ENCODE results near the gene AP4S1.
"Not testable (repeated sequence)": the region's sequence is repeated elsewhere in the genome, so short reads cannot be mapped to it uniquely, and the experiment has no call there.

AP4S1 gene

DNA sequence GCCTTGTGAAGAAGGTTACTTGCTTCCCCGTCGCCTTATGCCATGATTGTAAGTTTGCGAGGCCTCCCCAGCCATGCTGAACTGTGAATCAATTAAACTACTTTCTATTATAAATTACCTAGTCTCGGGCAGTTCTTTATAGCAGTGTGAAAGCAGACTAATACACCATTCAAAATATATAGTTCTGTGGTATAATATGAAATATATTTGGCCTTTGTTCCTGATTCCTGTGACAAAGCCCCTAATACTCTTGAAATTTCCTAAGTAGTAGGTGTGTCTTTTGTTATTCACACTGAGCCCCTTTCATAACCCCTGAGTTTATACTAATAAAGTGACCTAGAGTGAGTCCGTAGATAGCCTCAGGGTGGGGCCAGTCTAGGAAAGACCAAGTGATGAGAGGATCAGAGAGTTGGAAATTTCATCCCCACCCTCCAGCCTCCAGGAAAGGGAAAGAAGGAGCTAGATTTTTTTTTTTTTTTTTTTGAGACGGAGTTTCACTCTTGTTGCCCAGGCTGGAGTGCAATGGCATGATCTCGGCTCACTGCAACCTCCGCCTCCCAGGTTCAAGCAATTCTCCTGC, 20.1 kb downstream of the AP4S1 start:
- no peak for DNase-seq

DNA sequence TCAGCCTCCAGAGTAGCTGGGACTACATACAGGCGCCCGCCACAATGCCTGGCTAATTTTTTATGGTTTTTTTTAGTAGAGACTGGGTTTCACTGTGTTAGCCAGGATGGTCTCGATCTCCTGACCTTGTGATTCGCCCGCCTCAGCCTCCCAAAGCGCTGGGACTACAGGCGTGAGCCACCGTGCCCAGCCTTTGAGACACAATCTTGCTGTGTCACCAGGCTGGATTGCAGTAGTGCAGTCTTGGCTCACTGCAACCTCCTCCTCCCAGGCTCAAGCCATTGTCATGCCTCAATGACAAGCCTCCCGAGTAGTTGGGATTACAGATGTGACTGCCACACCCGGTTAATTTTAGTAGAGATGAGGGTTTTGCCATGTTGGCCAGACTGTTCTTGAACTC, 22.1 kb downstream of the AP4S1 start:
- DNase-seq, result no peak

DNA sequence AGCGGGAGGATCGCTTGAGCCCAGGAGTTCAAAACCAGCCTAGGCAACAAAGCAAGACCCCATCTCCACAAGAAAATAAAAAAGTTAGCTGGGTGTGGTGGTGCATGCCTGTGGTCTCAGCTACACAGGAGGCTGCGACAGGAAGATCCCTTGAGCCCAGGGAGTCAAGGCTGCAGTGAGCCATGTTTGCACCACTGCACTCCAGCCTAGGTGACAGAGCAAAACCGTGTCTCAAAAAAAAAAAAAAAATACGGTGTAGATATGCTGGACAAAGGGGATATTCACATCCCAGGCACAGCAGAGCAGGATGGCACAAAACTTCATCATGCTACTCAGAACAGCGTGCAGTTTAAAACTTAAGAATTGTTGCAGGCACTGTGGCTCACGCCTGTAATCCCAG, 25.6 kb downstream of the AP4S1 start:
- no peak for DNase-seq

DNA sequence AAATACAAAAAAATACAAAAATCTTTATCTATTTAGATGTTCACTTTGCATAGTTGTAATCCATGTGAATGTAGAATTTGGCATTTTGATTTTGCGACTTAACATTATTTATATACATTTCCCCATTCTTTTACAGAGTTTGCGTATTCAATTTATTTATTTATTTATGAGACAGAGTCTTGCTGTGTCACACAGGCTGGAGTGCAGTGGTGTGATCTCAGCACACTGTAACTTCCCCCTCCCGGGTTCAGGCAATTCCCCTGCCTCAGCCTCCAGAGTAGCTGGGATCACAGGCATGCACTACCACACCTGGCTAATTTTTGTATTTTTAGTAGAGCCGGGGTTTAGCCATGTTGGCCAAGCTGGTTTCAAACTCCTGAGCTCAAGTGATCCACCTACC, 26.1 kb downstream of the AP4S1 start:
- no peak for DNase-seq

DNA sequence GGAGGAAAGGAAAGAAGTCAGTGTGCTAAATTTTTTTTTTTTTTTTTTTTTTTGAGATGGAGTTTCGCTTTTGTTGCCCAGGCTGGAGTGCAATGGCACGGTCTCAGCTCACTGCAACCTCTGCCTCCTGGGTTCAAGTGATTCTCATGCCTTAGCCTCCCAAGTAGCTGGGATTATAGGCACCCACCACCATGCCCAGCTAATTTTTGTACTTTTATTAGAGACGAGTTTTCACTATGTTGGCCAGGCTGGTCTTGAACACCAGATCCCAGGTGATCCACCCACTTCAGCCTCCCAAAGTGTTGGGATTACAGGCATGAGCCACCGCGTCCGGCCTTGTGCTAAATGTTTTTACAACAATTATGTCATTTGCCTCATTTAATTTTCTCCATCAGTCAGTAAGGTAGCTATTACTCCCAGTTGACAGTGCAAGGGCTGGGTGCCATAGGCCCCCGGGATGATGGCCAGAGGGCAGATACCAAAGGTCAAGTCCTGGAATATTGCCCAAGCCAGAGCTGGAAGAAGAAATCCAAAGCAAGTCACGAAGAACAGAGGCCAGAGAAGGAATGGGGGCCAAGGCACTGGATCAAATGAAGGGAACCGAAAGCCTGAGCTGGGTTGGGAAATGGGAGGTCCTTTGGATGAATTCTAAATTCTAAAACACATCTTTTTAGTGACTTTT, 27.6 kb downstream of the AP4S1 start:
- not testable (repeated sequence) for DNase-seq

DNA sequence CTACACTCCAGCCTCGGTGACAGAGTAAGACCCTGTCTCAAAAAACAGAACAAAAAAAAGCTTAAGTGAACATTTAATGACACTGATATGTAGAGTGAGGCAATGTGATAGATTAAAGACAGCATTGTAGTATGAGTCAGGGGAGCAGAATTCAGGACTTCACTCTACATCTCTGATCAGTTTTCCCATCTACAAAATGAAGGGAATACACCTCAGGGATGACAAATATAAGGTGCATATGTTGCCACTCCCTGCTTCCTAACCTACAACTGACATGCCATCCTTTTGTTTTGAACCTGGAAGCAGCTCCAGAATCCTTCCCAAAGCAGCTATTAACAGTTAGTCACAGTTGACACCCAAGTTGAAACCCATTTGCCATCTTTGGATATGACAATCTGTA, 31.6 kb downstream of the AP4S1 start:
- no peak for DNase-seq

DNA sequence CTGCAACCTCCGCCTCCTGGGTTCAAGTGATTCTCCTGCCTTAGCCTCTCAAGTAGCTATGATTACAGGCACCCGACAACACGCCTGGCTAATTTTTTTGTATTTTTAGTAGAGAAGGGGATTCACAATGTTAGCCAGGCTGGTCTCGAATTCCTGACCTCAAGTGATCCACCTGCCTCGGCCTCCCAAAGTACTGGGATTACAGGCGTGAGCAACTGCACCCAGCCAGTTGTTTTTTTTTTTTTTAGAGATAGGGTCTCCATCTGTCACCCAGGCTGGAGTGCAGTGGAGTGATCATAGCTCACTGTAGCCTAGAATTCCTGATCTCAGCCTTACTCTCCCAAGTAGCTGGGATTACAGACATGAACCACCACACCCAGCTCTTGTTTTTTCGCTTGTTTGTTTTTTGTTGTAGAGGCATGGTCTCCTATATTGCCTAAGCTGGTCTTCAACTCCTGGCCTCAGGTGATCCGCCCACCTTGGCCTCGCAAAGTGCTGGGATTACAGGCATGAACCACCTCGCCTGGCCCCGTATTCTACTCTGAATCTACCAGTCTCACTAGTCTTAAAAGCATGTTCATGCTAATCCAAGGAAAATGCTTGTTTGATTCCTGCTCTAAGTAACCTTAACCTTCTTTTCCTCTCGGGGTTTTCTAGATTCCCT, 32.4 kb downstream of the AP4S1 start:
- no peak for DNase-seq

DNA sequence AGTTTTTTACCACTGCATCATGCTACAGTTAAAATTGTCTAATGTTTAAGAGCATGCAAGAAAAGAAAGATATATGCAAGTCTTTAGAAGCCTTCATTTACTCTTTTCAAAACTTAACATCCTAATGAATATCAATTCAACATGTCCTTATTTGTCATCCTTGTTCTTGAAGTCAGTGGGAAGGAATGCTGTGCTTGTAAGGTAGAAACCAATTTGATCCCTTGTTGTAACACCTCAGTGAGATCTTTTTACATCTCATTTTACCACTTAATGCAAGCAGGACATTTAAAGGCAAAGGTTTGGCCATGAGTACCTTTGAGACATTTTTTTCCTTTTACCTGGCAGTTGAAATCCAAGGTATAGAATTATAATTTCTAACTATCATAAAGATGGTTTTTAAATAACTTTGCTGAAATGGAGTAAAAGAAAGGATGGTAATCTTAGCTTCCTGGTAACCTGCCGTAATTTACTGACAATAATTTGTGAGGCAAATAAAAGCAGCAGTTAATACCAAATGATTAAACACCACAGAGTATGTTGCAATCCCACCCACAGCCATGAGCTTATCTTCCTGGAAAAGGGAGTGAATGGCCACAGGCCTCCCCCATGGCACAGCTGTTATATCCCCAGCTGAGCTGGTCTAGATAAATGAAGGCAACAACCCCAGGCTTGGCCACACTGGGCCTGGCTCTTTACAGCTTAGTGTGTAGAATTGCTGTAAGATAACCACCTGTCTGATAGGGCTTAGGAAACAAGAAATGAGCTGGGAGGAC, 33.9 kb downstream of the AP4S1 start:
- DNase-seq, result peak; percentile 77 to 85

DNA sequence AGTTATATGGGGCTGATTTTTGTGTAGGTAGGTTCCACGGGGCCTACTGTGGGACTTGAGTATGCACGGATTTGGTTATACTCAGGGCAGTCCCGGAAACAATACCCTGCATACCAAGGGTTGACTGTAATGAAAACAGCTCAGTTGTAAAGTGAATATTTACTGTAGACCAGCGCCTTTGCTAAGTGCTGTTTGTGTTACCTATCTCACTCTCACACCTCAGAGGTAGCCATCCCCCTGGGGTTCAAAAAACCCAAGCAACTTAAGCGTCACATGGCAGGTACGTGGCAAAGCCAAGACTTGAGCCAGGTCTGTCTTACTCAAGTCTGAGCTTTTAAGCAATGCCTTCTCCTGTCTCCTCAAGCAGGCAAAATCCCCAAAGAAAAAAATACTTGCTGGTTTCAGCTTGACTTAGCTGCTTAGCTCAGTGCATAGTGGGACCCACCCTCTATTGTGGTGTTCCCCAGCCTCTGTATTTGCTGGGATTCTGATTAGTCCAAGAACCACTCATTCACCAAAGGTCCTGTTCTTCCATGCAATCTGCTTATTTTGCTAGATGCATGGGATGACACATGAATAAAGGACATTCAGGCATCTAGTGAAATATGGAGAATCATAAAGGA, 34.9 kb downstream of the AP4S1 start:
- DNase-seq, result no peak

DNA sequence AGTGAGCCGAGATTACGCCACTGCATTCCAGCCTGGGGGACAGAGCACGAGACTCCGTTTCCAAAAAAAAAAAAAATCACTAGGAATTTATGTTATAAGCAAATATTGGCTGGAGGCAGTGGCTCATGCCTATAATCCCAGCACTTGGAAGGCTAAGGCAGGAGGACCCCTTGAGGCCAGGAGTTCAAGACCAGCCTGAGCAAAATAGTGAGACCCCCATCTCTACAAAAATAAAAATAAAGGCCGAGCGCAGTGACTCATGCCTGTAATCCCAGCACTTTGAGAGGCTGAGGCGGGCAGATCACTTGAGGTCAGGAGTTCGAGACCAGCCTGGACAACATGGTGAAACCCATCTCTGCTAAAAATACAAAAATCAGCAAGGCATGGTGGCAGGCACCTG, 37.5 kb downstream of the AP4S1 start:
- DNase-seq, result not testable (repeated sequence)

DNA sequence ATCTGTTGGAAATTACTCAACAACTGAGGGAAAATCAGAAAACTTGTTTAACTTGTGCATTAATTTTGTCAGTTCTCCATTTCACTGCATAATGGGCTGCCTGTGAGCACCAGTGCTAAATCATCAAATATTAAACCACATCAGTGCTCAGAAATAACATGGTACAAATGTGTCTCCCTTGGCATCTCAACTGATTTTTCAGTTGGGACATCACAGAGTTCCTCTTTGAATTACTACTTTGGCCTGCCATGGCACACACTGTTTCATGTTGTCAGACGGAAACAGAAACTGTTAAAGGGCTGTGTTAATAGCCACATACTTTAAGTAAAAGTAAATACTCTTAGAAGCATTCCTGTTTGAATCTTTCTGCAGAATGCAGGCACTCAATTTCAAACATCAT, 42.8 kb downstream of the AP4S1 start:
- peak; percentile 66 to 71 for DNase-seq

DNA sequence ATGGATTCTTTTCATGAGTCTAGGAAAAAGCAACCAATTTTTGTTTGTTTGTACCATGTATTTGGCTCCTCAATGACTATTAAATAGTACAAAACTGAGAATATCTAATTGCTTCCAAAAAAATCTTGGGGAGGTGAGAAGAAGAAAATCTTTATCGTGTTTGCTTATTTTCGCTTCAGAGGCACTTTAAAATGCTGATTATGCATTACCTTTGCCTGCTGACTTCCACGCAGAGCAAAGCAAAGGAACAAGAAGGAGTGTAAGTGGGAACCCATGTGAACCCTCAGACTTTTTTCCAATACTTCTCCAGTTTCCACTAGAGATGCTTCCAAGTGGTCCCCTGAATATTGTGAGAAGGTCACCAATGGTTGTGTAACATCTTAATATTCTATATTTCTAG, 43.9 kb downstream of the AP4S1 start:
- no peak for DNase-seq

DNA sequence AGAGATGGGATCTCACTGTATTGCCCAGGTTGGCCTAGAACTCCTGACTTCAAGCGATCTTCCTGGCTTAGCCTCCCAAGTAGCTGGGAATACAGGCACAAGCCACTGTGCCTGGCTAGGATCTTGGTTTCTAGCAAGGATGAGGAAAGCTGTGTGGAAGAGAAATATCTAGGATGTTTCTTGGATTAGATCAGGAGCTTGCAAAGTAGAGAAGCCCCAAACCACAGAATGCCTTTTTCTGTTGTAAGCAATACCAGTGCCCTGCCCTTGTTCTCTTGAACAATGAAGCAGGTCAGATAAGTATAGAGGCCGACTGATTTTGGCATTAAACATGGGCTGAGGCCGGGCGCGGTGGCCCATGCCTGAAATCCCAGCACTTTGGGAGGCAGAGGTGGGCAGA, 45.0 kb downstream of the AP4S1 start:
- DNase-seq, result no peak

DNA sequence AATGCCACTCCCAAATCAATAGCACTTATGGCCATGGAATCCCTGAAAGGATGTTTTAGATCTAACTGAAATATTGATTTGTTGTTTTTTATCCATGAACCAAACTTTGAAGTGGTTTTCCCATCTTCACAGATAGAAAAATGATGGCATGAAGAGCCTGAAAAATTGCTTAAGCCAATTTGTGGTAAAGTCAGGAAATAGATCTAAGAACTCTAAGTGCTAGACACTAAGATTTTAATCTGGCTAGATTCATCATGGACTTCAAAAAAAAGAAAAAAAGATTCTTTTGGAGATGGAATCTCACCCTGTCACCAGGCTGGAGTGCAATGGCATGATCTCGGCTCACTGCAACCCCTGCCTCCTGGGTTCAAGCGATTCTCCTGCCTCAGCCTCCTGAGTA, 45.7 kb downstream of the AP4S1 start:
- DNase-seq, result no peak

DNA sequence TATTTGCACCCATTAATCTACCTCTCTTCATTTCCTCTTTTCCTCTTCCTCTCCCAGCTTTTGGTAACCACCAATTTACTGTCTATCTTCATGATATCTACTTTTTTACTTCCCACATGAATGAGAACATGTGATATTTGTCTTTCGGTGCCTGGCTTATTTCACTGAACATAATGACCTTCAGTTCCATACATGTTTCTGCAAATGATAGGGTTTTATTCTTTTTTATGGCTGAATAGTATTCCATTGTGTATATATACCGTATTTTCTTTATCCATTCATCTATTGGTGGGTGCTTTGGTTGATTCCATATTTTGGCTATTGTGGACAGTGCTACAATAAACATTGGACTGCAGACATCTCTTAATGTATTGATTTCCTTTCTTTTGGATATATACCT, 49.7 kb downstream of the AP4S1 start:
- DNase-seq, result no peak

DNA sequence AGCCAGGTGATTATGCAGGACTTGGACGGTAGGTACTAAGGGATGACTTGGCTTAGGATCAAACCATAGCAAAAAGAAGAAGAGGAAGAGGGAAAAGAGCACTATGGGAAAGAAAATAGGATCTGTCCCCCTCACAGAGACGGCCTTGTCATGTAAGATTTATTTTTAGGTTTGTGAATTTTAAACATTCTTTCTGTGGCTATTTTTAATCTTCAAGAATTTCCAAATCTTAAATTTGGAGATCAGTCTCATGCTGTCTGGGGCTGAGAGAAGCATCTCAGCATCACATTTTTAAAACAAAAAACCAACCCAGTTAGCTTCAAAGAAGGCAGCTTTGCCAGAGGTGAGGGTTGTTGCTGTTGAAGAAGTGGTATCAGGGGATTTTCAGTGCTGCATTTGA, 53.3 kb downstream of the AP4S1 start:
- DNase-seq, result no peak

DNA sequence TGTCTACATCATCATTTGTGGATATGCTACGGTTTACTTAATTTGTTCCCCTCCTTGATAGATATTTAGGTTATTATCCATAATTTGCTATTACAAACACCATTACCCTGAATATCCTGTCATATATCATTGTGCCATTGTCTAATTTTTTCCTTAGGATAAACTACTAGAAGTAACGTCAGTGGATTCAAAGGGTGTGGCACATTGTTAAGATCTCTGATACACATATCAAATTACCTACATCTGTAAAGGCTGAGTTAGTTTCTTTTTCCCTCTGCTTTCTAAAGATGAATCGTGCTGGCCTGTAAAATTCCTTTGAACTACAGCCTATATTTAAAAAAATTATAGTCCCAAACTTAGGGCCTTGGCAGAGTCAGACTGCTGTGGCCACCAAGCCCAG, 54.6 kb downstream of the AP4S1 start:
- DNase-seq, result no peak

DNA sequence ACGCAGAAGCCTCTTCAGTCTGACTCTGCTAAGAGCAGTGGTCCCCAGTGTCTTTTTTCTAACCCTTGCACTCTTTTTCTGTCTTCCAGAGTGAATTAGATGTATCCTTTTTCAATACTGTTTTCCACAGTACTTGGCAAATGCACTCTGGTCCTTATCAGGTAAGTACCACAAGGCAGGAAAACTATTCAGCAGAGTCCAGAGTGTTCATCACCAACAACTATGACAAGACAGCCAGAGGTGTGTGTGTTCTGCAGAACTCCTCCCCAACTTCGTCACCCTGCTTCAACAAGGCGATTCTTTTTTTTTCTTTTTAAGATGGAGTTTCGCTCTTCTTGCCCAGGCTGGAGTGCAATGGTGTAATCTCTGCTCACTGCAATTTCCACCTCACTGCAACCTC, 55.0 kb downstream of the AP4S1 start:
- DNase-seq, result no peak

DNA sequence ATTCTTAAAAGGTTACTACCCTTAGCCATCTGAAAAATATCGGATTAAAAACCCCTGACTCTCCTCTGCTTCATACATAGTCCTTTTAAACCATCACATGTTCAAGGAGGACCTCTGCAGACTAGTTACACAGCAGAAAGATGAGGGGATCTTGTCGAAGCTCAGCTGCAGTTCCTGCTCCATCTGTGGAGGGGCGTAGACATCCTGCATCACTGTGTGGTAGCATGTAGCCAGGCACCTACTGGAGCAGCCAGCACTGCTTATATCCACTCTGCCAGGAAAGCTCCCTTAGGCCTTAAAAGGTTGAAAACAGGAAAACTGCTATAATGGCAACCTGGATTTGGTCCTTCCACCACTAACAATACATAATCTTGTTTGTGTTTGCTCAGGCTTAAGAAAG, 58.3 kb downstream of the AP4S1 start:
- no peak for DNase-seq

DNA sequence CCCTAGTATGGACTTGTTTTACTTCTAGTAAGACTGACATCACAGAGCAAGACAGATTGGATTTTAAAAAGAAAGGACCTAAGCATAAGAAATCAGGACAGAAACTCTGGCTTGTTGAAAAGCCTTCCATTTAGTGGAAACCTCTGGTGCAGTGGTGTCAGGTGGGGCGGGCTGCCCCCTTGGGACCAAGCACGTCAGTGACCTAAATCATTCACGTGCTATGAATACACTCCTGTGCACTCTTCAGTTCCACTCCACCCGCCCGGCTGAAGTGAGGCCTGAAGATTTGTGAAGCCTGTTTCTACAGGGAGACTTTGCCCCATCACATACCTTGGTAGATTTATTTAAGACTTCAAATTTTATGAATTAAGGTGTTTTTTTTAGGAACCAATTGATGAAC, 58.9 kb downstream of the AP4S1 start:
- DNase-seq, result no peak

DNA sequence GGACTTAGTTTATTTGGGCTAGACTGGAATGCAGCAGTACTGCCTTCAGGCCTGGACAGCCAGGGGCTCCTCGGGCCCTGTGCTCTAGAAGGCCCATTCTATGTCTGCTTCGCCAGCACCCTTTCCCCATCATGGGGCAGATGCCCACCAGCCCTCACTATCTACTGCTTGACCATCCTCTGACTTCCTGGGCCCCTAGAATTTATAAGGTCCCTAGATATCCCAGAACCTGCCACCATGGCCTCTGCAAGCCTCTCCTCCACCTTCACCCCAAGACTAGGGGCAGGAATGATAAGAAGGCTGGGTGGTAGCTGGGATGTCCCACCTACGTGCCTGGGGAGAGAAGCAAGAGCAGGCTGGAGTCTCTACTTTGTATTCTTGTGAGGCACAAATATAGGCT, 59.6 kb downstream of the AP4S1 start:
- DNase-seq, result no peak

DNA sequence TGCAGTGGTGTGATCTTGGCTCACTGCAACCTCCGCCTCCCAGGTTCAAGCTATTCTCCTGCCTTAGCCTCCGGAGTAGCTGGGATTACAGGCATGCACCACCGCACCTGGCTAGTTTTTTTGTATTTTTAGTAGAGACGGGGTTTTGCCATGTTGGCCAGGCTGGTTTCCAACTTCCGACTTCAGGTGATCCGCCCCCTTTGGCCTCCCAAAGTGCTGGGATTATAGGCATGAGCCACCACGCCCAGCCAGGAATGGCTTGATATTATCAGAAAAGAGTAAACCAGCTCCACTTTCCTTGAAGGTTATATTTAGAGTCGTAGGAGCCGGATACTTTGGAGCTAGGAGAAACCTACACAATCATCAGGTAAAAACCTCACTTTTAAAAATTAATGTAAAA, 61.0 kb downstream of the AP4S1 start:
- DNase-seq, result not testable (repeated sequence)

Measured in AML-193 (cell line).